ENCODE results near the gene KRTAP10-4. TPM values are rescaled to one million over a fixed set of nuclear protein-coding genes. Genes with fewer than 3 reads are reported as not detected.

The KRTAP10-4 gene
- total RNA-seq, 1 donor from 2014 or later: not detected

- DNase-seq (ENCODE audit: low spot score): no peak
- Mint-ChIP-seq H3K9me3 (ENCODE audit: unreplicated experiment) (no peaks in the 10 kb centered on the region), H3K27me3 (ENCODE audit: unreplicated experiment) (peaks cover 5% of the 10 kb centered on the region)
Measured at GRCh38 chr21:44592446-44593311, 19.1 kb downstream of the KRTAP10-4 start, which contains the start of gene KRTAP10-6. Gene KRTAP10-6 (minus strand): TSS chr21:44592505. CDS start chr21:44592484, 21 bp downstream.

GRCh38 chr21:44593598-44594405, 20.3 kb downstream of the KRTAP10-4 start:
- Mint-ChIP-seq H3K27me3 (ENCODE audit: unreplicated experiment) (peaks cover 5% of the 10 kb centered on the region), H3K4me1 (ENCODE audit: unreplicated experiment) (peaks cover 5% of the 10 kb centered on the region), H3K4me3 (ENCODE audit: unreplicated experiment) (no peak overlapping the region), H3K27ac (ENCODE audit: unreplicated experiment) (no peak overlapping the region), H3K9me3 (ENCODE audit: unreplicated experiment) (no peaks in the 10 kb centered on the region), H3K36me3 (ENCODE audit: low read depth, unreplicated experiment) (no peaks in the 10 kb centered on the region)
- TF ChIP-seq CTCF (IDR thresholded peaks at IDR 0.05; ENCODE audit: unreplicated experiment): no peak
- no peak for DNase-seq (ENCODE audit: low spot score)

More at GRCh38 chr21:44592446-44593311, 19.1 kb downstream of the KRTAP10-4 start, which contains the start of gene KRTAP10-6:
- Mint-ChIP-seq H3K27ac (ENCODE audit: unreplicated experiment) (no peak within 1 kb of the TSS), H3K36me3 (ENCODE audit: low read depth, unreplicated experiment) (no peaks in the 10 kb centered on the region), H3K4me1 (ENCODE audit: unreplicated experiment) (peaks cover 2% of the 10 kb centered on the region), H3K4me3 (ENCODE audit: unreplicated experiment) (no peak within 1 kb of the TSS)
- no peak for TF ChIP-seq CTCF (IDR thresholded peaks at IDR 0.05; ENCODE audit: unreplicated experiment)

- Mint-ChIP-seq H3K9me3 (ENCODE audit: unreplicated experiment) (no peaks in the 10 kb centered on the region), H3K4me3 (ENCODE audit: unreplicated experiment) (no peak overlapping the region), H3K27me3 (ENCODE audit: unreplicated experiment) (peaks cover 5% of the 10 kb centered on the region), H3K27ac (ENCODE audit: unreplicated experiment) (no peak overlapping the region), H3K4me1 (ENCODE audit: unreplicated experiment) (peaks cover 5% of the 10 kb centered on the region), H3K36me3 (ENCODE audit: low read depth, unreplicated experiment) (no peaks in the 10 kb centered on the region)
- no peak for TF ChIP-seq CTCF (IDR thresholded peaks at IDR 0.05; ENCODE audit: unreplicated experiment)
- DNase-seq (ENCODE audit: low spot score): no peak
Measured at GRCh38 chr21:44594406-44594916, 20.9 kb downstream of the KRTAP10-4 start.

GRCh38 chr21:44595524-44595923, 22.0 kb downstream of the KRTAP10-4 start:
- Mint-ChIP-seq H3K27me3 (ENCODE audit: unreplicated experiment) (peaks cover 6% of the 10 kb centered on the region), H3K4me1 (ENCODE audit: unreplicated experiment) (peaks cover 5% of the 10 kb centered on the region), H3K36me3 (ENCODE audit: low read depth, unreplicated experiment) (no peaks in the 10 kb centered on the region), H3K4me3 (ENCODE audit: unreplicated experiment) (no peak overlapping the region), H3K9me3 (ENCODE audit: unreplicated experiment) (no peaks in the 10 kb centered on the region), H3K27ac (ENCODE audit: unreplicated experiment) (no peak overlapping the region)
- no peak for TF ChIP-seq CTCF (IDR thresholded peaks at IDR 0.05; ENCODE audit: unreplicated experiment)
- no peak for DNase-seq (ENCODE audit: low spot score)
